Kidney capillary endothelial cell (primary cell): ENCODE measurements around the gene DNAI1.

Experiments
- DNase-seq: peaks from one replicate; pipeline ENCODE4 v3.0.0-alpha.2; 2018; ENCODE audit warnings: low spot score

DNAI1 gene

DNA sequence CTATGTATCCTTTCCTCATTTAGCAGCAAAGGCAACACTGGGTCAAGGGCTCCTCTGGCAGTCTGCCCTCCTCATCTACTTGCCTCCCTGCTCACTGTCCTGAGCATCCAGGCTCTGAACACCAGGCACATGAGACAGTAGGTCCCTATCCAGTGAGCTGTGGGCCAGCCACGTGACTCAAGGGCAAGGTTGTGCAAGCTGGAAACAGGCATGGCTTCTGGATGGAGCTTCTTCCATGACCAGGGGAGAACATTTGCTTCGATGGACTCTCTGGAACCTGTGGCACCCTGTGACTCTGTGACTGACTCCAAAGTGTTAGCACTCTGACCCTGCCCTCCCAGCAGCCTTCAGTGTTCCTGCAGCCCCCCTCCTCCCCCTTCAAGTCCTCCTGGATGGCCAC lies 33.0 kb downstream of the DNAI1 start:
- no peak for DNase-seq

GRCh38 chr9:34492051-34492450 lies 33.4 kb downstream of the DNAI1 start:
- DNase-seq = no peak

- peak; percentile 38 for DNase-seq
These were observed 35.4 kb downstream of the DNAI1 start for GRCh38 chr9:34493972-34494535.

GRCh38 chr9:34496149-34496712 lies 37.6 kb downstream of the DNAI1 start:
- DNase-seq = peak; percentile 95

- no peak for DNase-seq
These were observed 39.9 kb downstream of the DNAI1 start for GRCh38 chr9:34498553-34498952.

- no peak for DNase-seq
These were observed 40.5 kb downstream of the DNAI1 start for GRCh38 chr9:34499076-34499475.

GRCh38 chr9:34500623-34501267 lies 42.1 kb downstream of the DNAI1 start:
- peak; percentile 53 for DNase-seq

- DNase-seq = no peak
These were observed 42.8 kb downstream of the DNAI1 start for GRCh38 chr9:34501372-34501771.

DNA sequence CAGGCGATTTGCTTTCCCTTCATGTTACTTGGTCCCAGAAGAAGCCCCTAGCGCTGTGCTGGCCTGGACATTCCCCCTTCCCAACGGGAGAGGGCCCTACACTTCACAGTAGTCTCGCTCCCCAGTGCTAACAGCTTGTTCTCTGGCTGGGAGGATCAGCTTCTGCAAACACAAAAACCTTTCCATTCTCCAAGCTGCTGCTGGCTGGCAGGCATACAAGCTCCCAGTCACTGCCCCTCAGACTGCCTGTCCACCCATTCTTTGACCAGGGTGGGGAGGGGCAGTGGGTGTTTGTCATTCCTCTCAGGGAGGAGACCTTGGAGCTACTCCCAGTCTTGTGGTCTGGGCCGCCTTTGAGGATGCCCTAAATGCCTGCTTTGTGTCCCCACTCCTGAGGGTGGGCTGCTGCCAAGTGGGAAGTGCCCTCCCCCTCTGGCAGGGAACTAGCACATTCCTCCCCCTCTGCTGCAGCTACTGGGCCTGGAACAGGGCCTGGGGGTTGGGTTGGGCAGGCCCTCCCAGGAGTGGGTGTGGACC lies 43.4 kb downstream of the DNAI1 start:
- no peak for DNase-seq

- DNase-seq = no peak
These were observed 43.9 kb downstream of the DNAI1 start for GRCh38 chr9:34502471-34502870.

DNA sequence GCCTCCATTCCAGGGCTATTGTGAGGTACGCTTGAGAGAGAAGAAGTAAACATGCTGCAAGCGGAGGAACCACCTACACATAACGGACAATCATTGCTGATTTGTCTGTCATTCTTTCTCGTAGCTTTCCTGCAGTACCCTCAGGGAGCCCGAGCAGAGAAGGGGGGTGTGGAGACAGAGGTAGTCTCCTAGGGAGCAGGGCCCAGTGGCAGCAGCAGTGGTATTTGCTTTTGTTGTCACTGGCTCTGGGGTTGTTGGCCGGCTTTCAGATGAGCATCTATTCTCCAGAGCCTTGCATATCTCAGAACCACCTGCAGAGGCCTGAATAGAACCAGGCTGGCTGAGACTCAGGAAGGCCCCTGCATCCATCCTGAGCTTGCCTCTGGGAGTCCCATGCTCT lies 44.3 kb downstream of the DNAI1 start:
- DNase-seq = no peak

DNA sequence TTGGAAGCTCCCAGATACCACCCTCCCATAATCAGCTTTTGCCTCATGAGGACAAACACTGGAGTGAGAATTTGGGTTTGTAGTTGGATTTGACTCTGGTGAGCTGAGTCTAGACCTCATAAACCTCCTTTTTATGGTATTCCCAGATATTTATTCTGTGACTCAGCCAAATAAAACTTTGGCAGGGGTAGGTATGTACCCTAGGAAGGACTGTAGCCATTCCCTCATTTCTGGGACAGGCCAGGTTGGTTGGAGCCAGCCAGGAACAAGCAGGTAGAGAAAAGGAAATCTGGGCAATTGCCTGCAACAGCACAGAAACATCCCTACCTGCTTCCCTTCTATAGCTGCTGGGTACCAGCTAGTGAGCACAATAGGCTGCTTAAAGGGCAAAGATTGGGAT lies 44.8 kb downstream of the DNAI1 start:
- no peak for DNase-seq

GRCh38 chr9:34505370-34506120 lies 46.9 kb downstream of the DNAI1 start:
- DNase-seq = no peak

GRCh38 chr9:34506623-34507022 lies 48.0 kb downstream of the DNAI1 start:
- no peak for DNase-seq

- DNase-seq = no peak
These were observed 49.0 kb downstream of the DNAI1 start for GRCh38 chr9:34507556-34507955.

DNA sequence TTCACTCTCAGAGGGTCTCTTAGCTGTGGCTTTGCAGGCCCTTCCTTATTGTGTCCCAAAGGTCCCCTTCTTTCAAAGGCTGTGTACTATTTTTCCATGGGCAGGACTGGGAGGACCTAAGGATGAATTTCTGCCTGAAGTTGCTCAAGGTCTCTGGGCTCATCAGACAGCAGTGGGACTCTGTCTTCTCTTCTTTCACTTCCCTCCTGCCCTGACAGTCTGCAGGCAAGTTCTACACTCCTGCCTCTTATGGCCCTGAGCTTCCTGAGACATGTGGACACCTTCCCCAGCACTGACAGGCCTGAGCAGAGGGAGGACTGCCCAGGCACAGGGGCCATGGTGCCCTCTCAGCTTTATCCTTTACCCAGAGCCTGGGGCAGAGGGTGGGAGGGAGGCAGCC lies 49.4 kb downstream of the DNAI1 start:
- no peak for DNase-seq

DNA sequence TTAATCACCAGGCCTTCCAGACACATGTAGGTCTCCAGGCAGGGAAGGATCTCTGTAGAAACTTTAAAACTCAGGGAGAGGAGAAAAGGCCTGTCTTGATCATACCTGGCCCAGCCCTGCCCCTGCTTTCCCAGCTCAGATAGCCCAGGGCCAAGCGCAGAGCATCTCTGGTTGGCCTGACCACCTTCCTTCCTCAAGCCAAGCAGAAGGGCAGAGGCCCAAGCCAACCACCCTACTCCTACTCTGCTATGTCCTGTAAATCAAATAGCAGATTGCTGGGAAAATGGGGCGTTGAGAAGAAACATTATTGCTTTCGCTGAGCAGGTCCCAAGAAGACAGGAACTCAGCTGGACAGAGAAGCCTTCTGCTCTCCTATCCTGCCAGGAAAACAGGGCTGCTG lies 49.9 kb downstream of the DNAI1 start:
- no peak for DNase-seq

DNA sequence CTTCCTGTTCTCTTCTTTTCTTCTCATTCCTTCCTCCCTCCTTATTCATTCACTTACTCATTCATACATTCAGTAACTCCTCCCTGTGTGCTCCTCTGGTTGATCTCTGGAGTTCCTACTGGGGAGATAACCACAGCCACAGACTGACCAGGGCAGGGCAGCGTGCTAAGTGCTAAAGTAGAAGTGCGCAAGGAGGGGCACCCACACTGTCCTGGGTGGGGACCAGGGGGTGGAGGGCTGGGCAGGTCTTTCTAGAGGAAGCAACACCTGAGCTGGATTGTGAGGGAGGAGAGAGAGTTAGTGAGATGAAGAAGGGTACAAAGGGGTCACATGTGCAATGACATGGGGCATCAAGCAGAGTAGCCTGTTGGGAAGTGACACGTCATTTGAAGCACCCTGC lies 50.3 kb downstream of the DNAI1 start:
- no peak for DNase-seq

DNA sequence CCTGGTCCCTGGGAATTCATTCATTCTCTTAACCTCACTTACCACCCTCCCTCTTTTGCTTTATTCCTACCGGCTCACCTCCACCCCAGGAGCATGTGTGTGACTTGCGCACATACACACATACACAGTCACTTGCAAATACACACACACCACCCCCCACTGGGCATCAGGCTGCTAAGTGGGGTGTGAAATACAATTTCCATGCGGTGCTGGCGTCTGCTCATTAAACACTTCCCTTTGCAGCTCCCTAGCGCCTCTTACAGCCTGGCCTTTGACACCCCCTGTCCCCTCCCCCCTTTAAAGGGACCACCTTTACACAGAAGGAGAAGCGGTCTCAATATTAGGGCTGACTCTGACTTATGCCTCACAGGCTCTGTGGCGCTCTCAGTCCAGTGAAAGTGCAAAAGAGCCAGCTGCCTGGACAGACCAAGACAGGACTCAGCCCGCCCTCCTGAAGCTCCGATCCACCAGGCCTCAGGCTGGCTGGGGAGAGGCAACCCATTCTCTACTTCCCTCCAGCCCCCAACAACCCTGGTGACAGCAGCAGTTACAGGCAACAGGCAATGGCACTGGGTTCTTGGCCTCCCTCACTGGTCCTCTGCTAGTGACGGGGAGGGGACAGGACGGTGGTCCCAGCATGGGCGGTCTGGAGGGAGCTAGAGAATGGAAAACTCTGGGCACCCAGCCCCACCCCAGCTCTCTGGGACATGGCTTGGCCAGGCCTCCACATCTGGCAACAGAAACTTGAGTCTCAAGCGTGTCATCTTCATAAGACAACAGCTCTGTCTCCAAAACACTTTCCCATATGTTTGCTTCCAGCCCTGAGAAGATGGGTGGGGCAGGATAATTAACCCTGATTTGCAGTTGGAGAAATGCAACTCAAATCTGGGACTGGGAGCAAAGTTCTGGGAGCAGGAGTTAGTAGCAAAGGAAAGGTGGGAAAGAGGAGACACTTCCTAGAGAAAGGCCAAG lies 52.2 kb downstream of the DNAI1 start:
- no peak for DNase-seq

DNA sequence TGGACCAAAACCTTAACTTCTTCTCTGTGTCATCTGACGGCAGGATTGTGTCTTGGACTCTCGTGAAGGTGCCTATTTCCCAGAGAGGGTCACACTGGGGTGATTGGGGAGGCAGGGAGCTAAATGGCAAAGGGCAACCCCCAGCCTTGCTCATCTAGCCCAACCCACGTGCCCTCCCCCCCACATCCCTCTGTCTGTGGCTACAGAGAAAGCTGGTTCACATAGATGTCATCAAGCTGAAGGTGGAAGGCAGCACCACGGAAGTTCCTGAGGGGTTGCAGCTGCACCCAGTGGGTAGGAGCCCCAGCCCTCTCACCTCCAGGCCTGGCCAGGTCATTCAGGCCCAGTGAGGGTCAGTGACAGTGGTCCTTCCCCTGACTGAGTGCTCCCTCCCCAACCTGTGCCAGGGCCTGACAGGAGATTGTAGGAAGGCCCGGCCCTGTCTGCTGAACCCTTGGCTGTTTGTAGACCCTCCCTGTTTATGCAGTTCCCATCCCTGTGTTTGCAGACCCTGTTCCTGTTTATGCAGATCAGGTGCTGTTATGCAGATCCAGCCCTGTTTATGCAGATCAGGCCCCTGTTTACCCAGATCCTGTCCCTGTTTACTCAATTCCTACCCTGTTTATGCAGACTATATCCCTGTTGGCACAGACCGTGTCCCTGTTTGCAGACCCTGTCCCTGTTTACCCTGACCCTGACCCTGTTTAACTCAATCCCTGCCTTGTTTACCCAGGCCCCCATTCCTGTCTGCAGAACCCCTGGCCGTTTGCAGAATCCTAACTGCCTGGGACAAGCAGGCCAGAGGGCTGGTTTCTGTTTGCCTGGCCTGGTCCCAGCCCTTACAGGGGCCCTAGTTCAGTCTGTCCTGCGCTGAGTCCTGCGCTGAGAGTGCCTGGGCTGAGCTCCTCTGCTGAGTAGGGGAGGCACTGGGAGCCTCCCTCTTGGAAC lies 53.8 kb downstream of the DNAI1 start:
- no peak for DNase-seq
